GM18867 (cell line): Measurements from ENCODE around the gene TMUB1.

Source experiments
- ATAC-seq: cut with Tn5 transposase; IDR thresholded peaks from one replicate; pipeline ENCODE4 v1.9.1; 2021; ENCODE audit warnings: mild to moderate bottlenecking, moderate library complexity; ENCODE audit not compliant: unreplicated experiment

TMUB1 gene

GRCh38 chr7:151104411-151105235 is 21.3 kb upstream of the TMUB1 start:
- no peak for ATAC-seq

DNA sequence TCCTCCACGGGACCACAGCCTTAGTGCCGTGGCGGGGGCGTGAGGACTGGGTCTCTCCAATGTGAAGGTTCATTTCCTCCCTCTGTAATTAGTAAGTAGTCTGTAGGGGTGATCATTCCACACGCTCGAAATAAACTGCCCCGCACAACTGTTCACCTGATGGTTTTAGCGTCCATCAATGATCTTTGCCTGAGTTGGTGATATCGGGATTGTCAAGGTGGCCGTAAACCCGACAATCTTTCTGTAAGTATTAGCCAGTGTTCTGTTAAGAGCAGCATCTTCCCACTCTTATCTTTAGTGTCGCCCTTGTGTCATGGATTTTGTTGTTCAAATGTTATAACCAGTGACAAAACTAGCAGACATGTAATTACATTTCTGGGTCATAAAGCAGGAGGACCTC is 20.7 kb upstream of the TMUB1 start:
- no peak for ATAC-seq

GRCh38 chr7:151102991-151103390 is 19.7 kb upstream of the TMUB1 start:
- ATAC-seq: no peak

DNA sequence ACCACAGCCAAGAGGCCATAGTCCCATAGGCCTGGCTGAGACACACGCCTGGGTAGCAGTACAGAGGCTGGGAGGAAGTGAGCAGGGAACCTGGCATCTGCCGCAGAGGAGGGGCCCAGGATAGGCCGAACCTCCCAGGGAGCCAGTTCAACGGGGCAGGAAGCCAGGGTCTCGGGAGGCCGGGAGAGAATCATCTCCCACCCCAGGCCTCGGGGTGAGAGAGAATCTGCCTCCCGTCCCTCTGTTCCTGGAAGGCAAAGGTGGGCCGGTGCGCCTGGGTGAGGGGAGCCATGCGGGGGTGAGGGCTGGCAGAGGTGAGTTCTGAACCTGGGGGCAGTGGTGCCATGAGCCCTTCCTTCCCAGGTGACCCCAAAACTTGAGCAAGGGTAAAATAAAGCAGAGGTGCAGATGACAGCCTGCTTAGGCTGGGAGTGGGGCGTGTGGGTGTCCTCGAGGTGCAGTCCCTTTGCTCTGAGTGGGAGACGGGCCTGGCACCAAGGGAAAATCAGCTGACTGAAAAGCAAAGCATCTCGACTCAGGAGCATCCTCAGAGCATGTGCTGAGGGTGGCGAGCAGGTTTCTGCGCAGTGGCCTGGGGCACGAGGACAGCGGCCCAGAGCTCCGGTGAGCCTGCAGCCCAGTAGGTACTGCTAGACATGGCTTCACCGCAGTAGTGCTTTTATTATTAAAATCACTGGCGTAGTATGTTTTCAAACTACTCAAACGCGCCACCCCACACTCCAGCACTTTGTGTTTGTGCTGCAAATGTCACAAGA is 18.5 kb upstream of the TMUB1 start:
- ATAC-seq: no peak

DNA sequence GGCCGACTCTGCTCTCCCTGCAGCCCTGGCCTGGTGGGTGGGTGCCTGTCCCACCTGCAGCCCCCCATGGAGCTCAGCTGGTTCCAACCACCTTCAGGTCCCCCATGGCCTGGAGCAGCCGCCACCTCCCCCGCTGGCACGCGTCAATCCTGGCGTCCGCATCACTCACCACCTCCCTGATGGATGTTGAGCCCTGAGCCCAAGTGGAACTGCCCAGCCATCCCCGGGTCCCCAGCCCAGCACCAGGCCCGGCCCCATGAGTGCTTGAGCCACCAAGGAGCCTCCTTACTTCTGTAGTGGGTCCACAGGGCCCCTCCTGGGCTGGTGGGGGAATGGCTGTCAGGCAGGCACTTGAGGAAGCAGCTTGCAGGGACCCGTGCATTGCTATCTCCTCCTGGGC is 17.6 kb upstream of the TMUB1 start:
- ATAC-seq: no peak

DNA sequence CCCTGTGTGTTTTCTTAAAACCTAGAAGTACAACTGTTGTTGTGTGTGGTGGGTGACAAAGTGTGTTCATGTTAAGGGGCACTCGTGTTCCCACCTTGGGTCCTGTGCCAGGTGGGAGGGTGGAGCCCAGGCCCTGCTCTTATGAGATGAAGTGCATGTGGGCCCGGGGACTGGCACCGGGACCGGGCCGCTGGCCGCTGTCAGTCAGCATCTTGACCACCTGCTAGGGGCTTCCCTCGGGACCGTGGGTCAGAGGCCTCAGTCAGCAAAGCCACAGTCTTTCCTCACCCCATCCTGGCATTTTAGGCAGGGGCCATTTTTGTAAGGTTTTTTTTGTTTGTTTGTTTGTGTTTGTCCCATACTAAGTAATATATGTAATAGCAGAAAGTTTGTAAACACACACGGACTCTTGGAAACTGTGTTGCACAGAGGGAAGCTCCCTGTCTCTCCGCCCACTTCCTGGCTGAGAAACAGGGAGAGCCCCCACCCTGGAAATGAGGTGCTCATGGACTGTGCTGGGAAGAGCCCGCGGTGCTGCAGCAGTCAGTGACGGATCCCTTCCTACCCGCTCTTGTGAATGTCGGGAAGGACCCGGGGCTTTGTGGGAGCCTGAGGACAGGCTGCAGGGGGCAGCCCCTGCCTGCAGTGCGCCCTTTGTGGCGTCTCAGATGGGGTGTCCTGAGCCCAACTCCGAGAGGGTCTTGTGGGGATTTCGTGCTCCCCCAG is 16.4 kb upstream of the TMUB1 start:
- ATAC-seq: no peak

GRCh38 chr7:151095828-151096475 is 12.7 kb upstream of the TMUB1 start:
- ATAC-seq: no peak

- ATAC-seq: no peak
Measured at GRCh38 chr7:151095123-151095797, 12.0 kb upstream of the TMUB1 start.

DNA sequence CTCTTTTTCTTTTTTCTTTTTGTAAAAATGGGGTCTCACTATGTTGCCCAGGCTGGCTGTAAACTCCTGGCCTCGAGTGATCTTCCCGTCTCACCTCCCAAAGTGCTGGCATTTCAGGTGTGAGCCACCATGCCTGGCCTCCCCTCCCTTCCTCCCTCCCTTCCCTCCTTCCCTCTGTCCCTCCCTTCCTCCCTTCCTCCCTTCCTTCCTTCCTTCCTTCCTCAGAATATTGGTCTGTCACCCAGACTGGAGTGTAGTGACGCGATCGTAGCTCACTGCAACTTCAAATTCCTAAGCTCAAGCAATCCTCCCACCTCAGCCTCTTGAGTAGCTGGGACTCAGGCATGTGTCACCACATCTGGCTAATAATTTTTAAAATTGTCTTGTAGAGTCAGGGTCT is 11.4 kb upstream of the TMUB1 start:
- no peak for ATAC-seq

DNA sequence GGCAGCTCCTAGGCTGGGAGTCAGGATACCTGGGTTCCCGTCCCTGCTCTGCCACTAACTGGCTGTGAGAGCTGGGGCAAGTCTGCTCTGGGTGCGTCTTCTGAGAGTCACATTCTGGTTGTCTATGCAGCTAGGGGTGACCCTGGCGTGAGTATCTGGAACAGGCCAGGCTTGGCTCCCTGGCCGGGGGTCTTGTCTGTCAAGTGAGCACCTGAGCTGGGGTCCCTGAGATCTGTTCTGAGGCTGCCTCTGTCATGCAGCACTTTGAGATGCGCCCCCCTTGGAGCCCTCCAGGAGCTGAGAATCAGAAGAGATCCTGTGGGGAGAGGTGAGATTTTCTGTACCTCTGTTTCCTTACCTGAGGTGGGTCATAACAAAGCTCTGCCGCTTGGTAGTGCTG is 10.5 kb upstream of the TMUB1 start:
- no peak for ATAC-seq

DNA sequence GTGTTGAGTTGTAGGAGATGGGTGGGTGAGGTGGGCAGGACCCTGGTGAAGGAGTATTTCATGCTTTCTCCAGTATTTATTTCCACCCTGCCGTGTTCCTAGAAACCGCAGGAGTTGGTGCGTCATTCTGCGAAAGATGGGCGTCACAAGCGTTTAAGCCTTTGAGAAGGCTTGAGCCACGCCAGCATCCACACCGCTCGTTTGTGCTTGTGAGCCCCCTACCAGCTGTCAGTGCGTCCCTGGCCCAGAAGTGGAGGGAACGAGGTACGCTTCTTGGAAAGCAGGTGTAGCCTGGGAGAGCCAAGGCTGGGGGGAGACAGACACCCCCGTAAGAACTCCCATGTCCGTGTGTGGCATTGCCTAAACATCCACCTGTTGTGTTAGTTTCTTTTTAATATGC is 8.7 kb upstream of the TMUB1 start:
- no peak for ATAC-seq

DNA sequence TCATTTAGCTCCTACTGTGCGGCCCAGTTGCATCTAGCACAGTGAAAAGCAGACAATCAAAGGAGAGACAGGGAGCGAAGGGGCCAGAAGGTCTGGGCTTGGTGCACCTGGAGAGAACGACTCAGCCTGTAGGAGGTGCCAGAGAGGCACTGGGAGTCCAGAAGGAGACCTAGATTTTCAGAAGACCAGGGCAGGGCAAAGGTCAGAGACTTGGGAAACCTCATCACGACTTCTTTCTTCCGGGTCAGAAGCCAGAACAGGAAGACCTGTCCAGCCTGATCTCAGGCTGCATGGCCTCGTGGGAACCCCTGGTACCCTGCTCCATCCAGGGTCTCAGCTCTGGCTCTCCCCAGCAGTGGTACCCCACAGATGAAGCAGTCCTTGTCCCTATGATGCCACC is 8.1 kb upstream of the TMUB1 start:
- ATAC-seq: no peak

DNA sequence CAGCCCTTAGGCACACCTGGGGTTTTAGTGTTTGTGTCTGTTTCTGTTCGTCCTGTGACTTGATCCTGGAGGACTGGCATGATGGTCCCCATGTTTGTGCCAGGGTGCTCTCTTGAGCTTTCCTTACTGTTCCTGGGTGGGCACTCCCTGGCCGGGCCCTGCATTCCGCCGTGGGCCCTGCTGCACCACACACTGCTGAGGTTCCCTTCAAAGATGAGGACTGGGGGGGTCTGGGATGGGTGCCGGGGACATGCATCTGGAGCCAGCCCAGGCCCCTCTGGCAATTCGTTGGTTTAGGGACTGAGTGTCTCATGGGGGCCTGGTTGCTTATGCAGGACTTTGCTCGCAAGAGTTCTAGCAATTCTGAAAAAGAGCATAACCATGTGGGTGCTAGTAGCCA is 7.7 kb upstream of the TMUB1 start:
- ATAC-seq: no peak

- no peak for ATAC-seq
Measured at GRCh38 chr7:151089893-151090730, 6.8 kb upstream of the TMUB1 start.

- ATAC-seq: no peak
Measured at GRCh38 chr7:151088856-151089699, 5.8 kb upstream of the TMUB1 start.

GRCh38 chr7:151088019-151088855 is 4.9 kb upstream of the TMUB1 start:
- no peak for ATAC-seq

GRCh38 chr7:151087245-151088018 is 4.1 kb upstream of the TMUB1 start:
- peak; percentile 25 for ATAC-seq
